Activated CD8-positive, alpha-beta memory T cell treated with anti-CD3 and anti-CD28 coated beads, Interleukin-2, amount 50 U/mL, for 4 hours (primary cell): ENCODE data around the gene ACTN3.
"Not testable (repeated sequence)": the region's sequence is repeated elsewhere in the genome, so short reads cannot be mapped to it uniquely, and the experiment has no call there.

Experiments used
- DNase-seq: peaks from one replicate; pipeline ENCODE4 v3.0.0-alpha.2; 2020

ACTN3 gene

DNA sequence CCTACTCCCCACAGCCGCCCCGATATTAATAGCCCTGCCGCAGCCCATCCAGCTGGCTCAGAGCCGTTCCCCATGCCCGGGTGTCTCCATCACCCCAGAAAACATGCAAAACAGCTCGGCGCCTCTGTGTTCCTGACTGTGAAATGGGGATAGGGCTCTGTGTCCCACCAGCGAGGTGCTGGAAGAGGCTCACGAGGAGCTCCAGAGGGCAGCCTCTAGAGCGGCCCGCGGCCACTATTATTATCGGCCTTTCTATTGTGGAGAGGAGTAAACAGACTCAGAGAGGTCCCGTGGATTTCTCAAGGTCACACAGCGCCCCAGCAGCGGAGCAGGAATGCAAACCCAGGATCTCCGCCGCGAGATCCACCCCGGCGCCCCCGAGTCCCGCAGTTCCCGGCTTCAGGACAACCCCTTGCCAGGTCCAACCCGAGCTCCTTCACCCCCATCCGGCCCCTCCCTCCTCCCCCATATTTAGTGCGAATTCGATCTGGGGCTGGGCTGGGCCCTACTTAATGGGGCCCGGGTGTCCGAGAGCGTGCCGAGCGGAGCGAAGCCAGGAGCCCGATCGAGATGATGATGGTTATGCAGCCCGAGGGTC, at the start of gene ACTN3:
ACTN3 (plus strand) TSS at position 536 of the 598 bp plus-strand sequence; CDS start at position 571, 35 bp downstream.
- DNase-seq = no peak

- DNase-seq = no peak
Measured at GRCh38 chr11:66497206-66497605, 49.5 kb upstream of the ACTN3 start.

- no peak for DNase-seq
Measured at GRCh38 chr11:66498506-66498905, 48.2 kb upstream of the ACTN3 start.

- DNase-seq = no peak
Measured at GRCh38 chr11:66505276-66505816, 41.4 kb upstream of the ACTN3 start.

GRCh38 chr11:66509131-66509561, 37.6 kb upstream of the ACTN3 start:
- DNase-seq = no peak

DNA sequence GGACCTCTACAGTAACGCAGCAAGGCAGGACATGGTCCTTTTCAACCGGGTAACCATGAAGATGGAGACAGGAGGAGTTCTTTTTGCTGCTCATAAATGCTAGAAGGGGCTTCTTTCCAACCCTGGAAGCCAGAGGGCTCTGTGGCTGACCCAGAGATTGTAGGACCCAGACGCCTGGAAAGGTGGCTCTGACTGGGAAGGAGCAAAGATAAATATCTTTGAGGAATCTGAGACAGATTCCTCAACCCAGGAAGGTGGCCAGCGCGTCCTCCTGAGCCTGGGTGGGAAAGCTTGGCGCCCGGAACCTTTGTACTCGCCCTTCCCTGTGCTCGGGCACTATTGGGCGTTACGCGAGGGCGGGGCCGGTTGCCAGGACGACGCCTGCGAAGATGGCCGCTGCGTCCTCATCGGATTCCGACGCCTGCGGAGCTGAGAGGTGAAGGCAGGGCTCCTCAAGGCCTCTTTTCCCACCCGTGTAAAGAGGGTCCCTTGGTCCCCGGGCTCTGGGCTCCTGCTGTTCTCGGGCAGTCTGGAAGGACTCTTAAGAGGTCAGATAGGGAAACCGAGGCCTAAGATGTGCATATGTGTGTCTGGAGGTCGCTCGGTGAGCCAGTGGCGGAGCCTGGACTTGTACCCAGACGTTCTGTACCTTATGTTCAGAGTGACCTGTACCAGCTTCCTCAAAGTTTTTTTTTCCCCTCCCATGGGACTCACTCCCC, 36.3 kb upstream of the ACTN3 start, which contains the start of gene BBS1:
BBS1 (plus strand) TSS at position 365 of the 719 bp plus-strand sequence; CDS start at position 390, 25 bp downstream.
- DNase-seq = peak; percentile 85

DNA sequence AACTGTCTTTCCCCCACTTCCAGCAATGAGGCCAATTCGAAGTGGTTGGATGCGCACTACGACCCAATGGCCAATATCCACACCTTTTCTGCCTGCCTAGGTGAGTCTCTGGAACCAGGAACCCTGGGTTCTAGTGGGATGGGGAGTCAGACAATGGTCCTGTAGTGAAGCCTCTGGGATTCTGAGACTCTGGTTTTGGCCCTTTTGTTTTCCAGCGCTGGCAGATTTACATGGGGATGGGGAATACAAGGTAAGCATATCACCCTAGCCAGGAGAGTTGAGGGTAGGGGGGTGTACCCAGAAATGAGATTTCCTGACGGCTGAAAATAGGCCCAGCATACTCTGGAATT, 35.7 kb upstream of the ACTN3 start:
- no peak for DNase-seq

- no peak for DNase-seq
Measured at GRCh38 chr11:66523611-66524010, 23.1 kb upstream of the ACTN3 start.

DNA sequence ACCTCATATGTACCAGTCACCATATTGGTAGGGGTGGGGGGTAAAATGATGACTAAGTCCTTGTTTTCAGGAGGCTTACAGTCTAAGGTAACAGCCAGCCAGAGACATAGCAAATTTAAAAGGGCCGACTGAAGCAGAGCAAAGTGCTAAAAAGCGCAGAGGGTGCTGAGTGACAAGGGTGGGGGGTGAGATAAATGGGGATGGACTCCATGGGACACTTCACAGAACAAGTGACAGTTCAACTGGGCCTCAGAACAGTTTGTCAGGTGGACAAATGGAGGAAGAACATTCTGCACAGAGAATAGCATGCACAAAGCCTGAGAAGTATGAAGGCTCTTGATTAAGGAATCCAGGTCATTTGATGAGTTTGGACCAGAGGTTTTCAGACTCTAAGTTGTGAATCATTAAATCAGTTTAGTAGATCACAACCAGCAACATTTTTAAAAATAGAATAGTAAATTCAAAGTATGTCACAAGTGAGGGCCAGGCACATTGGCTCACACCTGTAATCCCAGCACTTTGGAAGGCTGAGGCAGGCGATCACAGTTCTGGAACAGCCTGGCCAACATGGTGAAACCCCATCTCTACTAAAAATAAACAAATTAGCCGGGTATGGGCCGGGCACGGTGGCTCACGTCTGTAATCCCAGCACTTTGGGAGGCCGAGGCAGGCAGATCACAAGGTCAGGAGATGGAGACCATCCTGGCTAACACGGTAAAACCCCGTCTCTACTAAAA, 22.2 kb upstream of the ACTN3 start:
- no peak for DNase-seq

- DNase-seq = no peak
Measured at GRCh38 chr11:66529069-66529468, 17.6 kb upstream of the ACTN3 start.

DNA sequence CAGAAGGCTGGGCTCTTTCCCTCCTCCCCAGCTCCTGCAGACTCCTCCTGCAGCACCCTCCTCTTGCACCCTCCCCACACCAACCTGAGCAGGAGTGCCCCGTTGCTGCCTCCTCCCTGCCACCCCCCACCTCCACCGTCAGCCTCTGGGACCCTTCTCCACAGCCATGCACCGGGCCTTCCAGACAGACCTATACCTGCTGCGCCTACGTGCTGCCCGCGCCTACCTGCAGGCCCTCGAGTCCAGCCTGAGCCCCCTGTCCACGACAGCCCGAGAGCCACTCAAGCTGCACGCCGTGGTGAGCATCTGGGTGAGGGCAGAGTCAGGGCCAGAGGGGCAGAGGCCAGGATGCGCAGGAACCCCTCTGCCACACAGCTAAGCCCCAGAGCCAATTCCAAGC, 17.0 kb upstream of the ACTN3 start:
- DNase-seq = no peak

- no peak for DNase-seq
Measured at GRCh38 chr11:66530927-66531709, 15.6 kb upstream of the ACTN3 start.

DNA sequence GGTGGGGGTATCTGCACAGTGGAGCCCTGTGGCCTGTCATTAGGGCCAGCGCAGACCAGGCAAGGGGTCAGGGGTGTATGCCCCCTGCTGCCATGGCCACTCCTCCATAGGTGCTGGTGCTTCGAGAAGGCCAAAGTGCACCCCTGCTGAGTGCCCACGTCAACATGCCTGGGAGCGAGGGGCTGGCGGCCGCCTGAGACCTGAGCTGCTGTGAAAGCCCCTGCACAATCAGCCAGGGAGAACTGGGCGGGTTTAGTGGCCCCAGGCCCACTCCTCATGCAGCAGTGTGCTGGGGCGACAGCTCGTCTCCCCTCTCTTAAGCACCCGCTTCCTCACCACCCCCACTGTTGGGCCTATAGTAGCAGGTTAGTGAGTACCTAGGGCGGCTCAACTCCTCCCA, 14.9 kb upstream of the ACTN3 start:
- DNase-seq = no peak

DNA sequence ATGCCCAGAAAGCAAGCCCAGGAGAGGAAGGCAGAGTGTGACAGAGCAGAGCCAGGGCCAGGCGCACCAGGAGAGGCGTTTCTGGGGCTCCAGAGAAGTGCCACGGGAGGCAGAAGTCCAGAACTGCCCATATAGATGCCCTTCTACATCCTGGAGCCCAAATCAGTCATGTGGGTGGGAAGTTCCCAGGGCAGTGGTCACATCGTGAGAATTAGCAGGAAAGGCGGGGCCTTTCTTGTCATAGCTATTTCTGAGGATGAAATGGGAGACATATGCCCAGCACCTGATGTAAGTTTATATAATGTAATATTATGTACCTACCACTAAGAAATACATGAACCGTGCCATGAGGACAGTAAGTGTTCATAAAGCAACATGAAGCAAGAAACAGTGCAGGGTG, 13.9 kb upstream of the ACTN3 start:
- no peak for DNase-seq

GRCh38 chr11:66539170-66539869, 7.4 kb upstream of the ACTN3 start:
- no peak for DNase-seq

- DNase-seq = no peak
Measured at GRCh38 chr11:66539870-66540213, 6.9 kb upstream of the ACTN3 start.

GRCh38 chr11:66540598-66540997, 6.1 kb upstream of the ACTN3 start:
- DNase-seq = not testable (repeated sequence)

GRCh38 chr11:66541892-66542291, 4.8 kb upstream of the ACTN3 start:
- DNase-seq = no peak

DNA sequence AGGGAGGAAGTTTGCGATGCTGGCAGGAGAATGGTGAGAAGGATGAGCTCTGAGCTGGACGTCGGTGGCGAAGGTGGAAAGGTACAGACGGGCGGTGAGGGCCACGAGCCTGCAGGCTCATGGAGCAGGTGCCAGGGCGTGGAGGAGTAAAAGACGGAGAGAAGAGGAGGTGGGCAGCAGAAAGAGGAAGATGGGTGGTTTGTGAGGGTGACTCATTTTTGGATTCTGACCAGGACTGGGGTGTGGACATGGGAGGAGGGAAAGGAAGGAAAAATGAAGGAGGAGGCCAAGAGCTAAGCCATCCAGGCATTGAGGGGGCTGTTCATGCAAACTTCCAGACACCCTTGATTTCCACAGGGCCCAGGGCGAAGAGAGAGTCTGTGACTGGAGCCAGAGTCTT, 4.3 kb upstream of the ACTN3 start:
- DNase-seq = no peak

- peak; percentile 53 for DNase-seq
Measured at GRCh38 chr11:66543263-66544107, 3.2 kb upstream of the ACTN3 start.

DNA sequence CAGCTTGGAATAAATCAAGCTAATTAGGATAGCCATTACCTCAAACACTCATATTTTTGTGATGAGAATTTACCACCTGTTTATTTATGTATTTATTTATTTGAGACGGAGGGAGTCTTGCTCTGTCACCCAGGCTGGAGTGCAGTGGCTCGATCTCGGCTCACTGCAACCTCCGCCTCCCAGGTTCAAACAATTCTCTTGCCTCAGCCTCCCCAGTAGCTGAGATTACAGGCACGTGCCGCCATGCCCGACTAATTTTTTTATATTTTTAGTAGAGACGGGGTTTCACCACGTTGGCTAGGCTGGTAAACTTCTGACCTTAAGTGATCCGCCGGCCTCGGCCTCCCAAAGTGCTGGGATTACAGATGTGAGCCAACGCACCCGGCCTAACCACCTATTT, 1.8 kb upstream of the ACTN3 start:
- DNase-seq = not testable (repeated sequence)
